Measurements from ENCODE around the gene PDE4D. TPM values are rescaled to one million over a fixed set of nuclear protein-coding genes. Genes with fewer than 3 reads are reported as not detected.

Gene PDE4D
- total and polyA plus RNA-seq, 2 of the 4 experiments (the other 2 are of a cell fraction): 1.4 to 7.9 TPM

DNA sequence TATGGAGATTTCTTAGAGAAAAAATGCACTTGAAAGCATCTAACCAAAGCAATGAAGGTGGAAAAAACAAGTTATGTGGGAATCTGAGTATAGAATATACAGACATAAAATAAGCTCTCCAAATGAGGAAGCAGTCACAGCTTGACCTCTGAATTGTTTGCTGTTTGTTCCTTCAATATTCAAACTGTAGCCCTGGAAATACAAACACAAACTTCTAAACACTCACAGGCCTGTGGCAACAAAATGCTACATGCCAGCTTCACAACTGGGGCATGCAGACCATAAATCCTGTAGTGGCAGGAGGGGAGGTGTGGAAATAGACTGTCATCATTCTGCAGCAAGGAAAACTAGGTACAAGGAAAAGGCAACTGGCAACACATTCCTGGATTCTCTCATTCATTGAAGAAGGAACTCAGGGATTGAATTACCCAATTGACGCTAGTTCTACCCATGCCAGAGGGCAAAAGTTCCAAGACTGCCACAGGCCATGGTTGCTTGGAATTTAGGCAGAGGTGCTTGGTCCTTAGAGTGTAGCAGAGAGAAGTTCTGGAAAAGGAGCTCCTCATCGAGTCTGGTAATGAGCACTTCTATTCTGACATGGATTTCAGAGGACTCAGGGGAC, 349.6 kb downstream of the PDE4D start:
- Histone ChIP-seq H3K9me1 (ENCODE audit: insufficient read depth, low read length) (no peaks in the 10 kb centered on the region), H2BK15ac (ENCODE audit: low read depth, low read length) (no peak overlapping the region), H4K91ac (ENCODE audit: insufficient read depth, low read depth, low read length) (no peak overlapping the region), H3K4me3 (ENCODE audit: insufficient read depth, low read depth, low read length) (no peak overlapping the region), H2AFZ (replicated peaks; ENCODE audit: low read length, poor library complexity) (no peak overlapping the region), H4K8ac (ENCODE audit: low read depth in 2 of 2, low read length in 2 of 2) (no peak overlapping the region), H3K27me3 (ENCODE audit: control insufficient read depth, insufficient read depth, low read length) (no peaks in the 10 kb centered on the region), H3K14ac (replicated peaks; ENCODE audit: low read depth, low read length) (no peak overlapping the region), H3K27ac (ENCODE audit: insufficient read depth, low read length) (no peak overlapping the region), H3K4ac (ENCODE audit: low read depth, low read length) (no peak overlapping the region), H4K20me1 (ENCODE audit: insufficient read depth, low read length) (no peaks in the 10 kb centered on the region), H3K36me3 (ENCODE audit: control insufficient read depth, insufficient read depth, low read length) (no peaks in the 10 kb centered on the region), H3K23ac (ENCODE audit: low read depth, low read length) (no peak overlapping the region), H3K9ac (ENCODE audit: low read depth, low read length) (no peak overlapping the region), H3K4me1 (ENCODE audit: control insufficient read depth, insufficient read depth, low read length) (no peaks in the 10 kb centered on the region), H3K9me3 (ENCODE audit: control insufficient read depth, insufficient read depth, low read length) (no peaks in the 10 kb centered on the region), H3K56ac (ENCODE audit: extremely low read depth, insufficient read depth, low read length) (no peak overlapping the region), H2BK5ac (ENCODE audit: low read depth, low read length, poor library complexity, severe bottlenecking) (no peak overlapping the region), H2AK9ac (replicated peaks; ENCODE audit: low read depth, low read length, poor library complexity) (no peak overlapping the region), H3K79me1 (ENCODE audit: low read depth in 1 of 2, low read length in 2 of 2) (no peaks in the 10 kb centered on the region), H2BK120ac (ENCODE audit: low read depth, low read length) (no peak overlapping the region), H3K4me2 (ENCODE audit: low read depth, low read length) (no peak overlapping the region), H2BK20ac (ENCODE audit: low read depth, low read length) (no peak overlapping the region), H2AK5ac (ENCODE audit: low read depth, low read length) (no peak overlapping the region), H4K5ac (ENCODE audit: low read depth, low read length) (no peak overlapping the region), H3K18ac (ENCODE audit: low read depth, low read length) (no peak overlapping the region)
- dilution Hi-C loops (cut with HindIII; ENCODE audit: low sequenced_read_pairs, unreplicated experiment) (no loop called here), intact Hi-C loops (cut with micrococcal nuclease) (no loop called here), in situ Hi-C loops (cut with MboI; ENCODE audit: low sequenced_read_pairs) (no loop called here)
- POLR2A ChIA-PET (ENCODE audit: unreplicated experiment): interaction anchor here (0.6 kb wide), 1 partner anchor 45 kb away, joined by 4 read pairs; no protein-coding TSS in a partner anchor
- BruUV-seq (replicated peaks): no TSS peak
- WGBS, 2 experiments (ENCODE audit: extremely low coverage in 2 of 2, insufficient read length in 1 of 2): no CpG with 5 or more reads among the region's 2 CpGs
- TF ChIP-seq CEBPB (IDR thresholded peaks at IDR 0.05; ENCODE audit: low read depth, low read length): no peak
- no peak for TF ChIP-seq RAD21 (IDR thresholded peaks at IDR 0.05; ENCODE audit: low read length)
- TF ChIP-seq POLR2A (IDR thresholded peaks at IDR 0.05; ENCODE audit: low read depth, low read length): no peak
- no peak for TF ChIP-seq RFX5 (IDR thresholded peaks at IDR 0.05; ENCODE audit: low read depth, low read length)
- no peak for TF ChIP-seq ELK1 (IDR thresholded peaks at IDR 0.05; ENCODE audit: borderline replicate concordance, low read depth, low read length)
- TF ChIP-seq SMC3 (IDR thresholded peaks at IDR 0.05; ENCODE audit: low read depth, low read length): no peak
- TF ChIP-seq USF2 (IDR thresholded peaks at IDR 0.05; ENCODE audit: low read depth, low read length): no peak
- no peak for TF ChIP-seq MAZ (IDR thresholded peaks at IDR 0.05; ENCODE audit: borderline replicate concordance, low read depth, low read length)
- TF ChIP-seq, protein P1, sequence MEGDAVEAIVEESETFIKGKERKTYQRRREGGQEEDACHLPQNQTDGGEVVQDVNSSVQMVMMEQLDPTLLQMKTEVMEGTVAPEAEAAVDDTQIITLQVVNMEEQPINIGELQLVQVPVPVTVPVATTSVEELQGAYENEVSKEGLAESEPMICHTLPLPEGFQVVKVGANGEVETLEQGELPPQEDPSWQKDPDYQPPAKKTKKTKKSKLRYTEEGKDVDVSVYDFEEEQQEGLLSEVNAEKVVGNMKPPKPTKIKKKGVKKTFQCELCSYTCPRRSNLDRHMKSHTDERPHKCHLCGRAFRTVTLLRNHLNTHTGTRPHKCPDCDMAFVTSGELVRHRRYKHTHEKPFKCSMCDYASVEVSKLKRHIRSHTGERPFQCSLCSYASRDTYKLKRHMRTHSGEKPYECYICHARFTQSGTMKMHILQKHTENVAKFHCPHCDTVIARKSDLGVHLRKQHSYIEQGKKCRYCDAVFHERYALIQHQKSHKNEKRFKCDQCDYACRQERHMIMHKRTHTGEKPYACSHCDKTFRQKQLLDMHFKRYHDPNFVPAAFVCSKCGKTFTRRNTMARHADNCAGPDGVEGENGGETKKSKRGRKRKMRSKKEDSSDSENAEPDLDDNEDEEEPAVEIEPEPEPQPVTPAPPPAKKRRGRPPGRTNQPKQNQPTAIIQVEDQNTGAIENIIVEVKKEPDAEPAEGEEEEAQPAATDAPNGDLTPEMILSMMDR (conservative IDR thresholded peaks at IDR 0.05; ENCODE audit: low read depth, low read length): no peak
- TF ChIP-seq MAFK (IDR thresholded peaks at IDR 0.05; ENCODE audit: low read depth, low read length): no peak
- TF ChIP-seq FOS (IDR thresholded peaks at IDR 0.05; ENCODE audit: low read depth, low read length): no peak
- DNase-seq: no peak
- CTCF ChIA-PET: no interaction called here
- no peak for ATAC-seq (ENCODE audit: low read depth)

All from IMR-90 (cell line).